Epidermal melanocyte (primary cell): ENCODE measurements around the gene FARS2.

Source experiments
- DNase-seq: peaks from one replicate; pipeline ENCODE4 v3.0.0; 2011; ENCODE audit warnings: low spot score; ENCODE audit not compliant: insufficient read length

The FARS2 gene

GRCh38 chr6:5466281-5467136 lies 205.2 kb downstream of the FARS2 start:
- DNase-seq: no peak

DNA sequence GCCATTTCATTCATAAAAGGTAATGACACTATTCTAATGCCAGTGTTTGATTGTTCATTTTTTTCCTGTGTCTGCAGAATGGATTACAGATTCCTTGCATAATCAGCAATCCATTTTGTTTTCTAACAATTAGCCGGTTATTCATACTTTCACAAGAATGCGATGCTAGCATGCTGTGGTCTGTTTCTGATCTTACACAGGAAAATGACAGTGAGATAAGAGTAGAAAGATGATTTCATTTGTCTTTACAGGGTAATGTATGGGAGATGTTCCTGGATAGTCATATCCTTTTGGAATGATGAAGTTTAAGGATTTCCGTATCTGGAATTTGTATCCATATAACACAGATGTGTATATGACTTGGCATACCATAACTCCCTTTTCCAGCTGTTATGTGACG lies 207.3 kb downstream of the FARS2 start:
- DNase-seq: no peak

DNA sequence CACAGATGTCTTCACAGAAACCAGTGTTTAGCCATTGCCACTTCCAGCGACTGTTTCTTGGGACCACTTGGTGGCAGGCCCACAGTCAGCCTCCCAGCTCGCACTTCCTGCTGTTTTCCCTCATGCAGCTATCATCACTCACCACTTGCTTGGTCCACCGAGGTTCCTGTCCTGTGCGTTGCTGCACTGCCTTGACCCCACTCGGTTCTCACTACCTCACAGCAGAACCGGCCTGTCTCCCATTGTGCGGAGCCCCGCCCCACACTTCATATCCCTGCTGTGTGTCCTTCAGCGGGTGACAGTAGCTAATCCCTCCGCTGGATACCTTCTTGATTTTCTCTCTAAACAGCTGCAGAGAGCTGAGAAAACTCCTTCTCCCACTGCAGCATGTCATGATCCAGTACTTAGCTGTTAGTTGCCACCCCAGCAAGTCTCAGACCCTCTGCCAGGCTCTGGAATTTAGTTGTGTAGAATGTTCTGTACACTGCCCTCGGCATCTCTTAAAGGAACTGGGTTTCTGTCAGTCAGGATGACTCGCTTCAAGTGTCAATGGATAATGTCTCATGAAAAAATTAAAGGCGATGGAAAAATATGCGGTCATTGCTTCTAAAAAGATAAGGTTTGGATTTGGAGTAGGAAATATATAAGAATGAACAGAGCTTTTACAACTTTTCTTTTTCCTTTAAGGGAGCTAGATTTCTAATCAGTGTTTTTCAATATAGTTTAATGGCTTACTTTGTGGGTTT lies 208.0 kb downstream of the FARS2 start:
- no peak for DNase-seq

DNA sequence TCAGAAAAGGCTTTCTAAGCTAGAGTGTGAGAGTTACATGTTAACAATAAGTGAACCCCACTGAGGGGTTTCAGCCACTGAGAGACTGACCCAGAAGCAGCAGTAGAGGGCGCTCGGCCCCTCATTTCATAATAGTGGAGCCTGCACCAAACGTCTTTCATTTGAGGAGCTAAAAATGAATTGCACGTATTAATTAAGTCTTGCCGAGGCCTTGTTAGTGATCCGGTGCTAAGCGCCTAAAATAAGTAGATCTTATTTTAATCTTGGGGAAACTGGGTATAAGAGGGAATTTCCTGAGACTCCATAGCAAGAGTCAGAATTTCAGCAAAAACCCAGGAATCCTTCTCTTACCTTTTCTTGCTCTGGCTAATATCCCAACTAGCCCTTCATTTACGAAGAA lies 209.7 kb downstream of the FARS2 start:
- peak; percentile 64 for DNase-seq

DNA sequence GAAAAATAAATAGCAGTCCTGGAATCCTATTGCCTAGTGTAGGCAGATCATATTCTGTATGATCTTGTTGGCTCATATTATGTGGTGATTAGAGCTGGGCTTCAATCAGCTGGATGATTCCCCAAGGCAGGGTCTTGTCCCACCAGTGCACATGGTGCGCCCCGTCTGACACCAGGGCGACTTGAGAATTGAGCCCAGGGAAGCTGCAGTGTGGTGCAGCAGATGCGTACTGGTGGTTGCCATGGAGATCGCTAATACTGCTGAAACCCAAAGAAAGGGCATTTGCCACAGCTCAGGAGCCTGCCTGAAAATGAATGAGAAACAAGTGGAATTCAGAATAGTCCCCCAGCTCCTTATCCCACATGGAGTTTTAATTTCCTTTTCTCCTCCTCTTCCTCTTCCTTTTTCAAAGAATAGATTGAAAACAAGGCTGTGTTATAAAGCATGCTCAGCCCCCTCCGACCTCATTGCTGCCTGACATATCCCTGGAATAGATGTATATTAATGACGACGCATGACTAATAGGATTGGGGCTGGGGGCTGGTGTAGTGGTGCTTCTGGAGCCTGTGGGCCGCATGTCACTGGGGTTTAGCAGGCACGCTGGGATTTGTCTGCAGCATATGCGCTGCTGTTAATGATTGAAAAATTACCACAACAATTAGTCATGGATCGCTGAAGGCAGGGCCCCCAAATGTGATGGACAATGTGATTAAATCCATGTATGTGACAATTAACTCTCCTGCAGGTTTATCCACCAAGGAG lies 210.5 kb downstream of the FARS2 start:
- DNase-seq: no peak

DNA sequence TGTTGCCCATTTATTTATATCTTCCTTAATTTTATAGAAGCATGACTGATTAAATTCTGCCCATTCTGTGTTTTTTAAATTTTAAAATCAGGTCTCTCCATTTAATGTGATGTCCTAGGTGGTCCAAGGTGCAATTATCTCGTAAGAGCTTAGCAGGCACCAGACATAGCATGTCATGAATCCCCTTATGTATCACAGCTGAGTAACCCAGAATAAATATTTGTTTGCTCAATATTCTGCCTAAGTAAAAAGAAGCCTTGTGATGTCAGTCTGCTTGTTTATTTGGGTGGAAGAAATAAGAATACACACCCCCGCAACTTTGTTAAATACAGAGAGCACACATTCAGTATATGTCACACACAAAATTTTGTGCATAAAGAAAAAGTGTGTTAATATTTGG lies 211.3 kb downstream of the FARS2 start:
- no peak for DNase-seq

GRCh38 chr6:5475779-5476178 lies 214.5 kb downstream of the FARS2 start:
- no peak for DNase-seq

- no peak for DNase-seq
Observed at GRCh38 chr6:5478380-5478779, 217.1 kb downstream of the FARS2 start.

- no peak for DNase-seq
Observed at GRCh38 chr6:5481033-5481432, 219.7 kb downstream of the FARS2 start.

DNA sequence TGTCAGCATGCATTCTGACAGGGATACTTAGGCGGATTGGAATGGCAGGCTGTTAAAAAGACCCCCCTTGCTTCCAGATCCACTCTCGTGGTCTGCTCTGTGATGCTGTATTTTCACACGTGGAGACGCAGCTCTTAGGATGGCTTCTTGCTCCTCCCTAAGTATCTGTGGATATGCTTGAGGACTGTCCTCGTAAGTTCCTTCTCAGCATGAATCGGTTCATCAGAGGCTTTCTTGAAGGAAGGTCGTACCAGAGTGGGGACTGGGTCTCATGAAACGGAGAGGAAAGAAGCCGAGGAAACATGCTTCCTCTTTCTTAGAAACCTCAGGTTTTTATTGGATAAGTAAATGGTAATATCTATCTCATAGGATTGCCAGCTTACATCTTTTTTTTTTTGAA lies 220.4 kb downstream of the FARS2 start:
- DNase-seq: no peak

DNA sequence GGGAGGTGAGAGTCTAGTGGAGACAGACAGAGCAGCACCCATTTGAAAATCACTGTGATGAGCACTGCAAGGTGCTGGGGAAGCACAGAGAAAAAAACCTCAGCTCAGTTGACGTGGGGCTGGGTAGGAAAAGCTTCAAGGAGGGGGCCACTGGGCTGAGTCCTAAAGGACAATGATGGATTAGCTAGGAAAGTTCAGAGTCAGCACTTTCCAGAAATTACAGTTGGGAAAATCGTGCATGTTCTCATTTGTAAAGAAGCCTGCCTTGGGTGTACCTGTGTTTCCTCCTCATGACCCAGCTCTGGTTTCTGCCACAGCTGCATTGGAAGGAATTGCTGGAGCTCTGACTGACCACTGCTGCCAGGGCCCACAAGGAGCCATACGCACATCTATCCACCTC lies 221.3 kb downstream of the FARS2 start:
- DNase-seq: no peak

DNA sequence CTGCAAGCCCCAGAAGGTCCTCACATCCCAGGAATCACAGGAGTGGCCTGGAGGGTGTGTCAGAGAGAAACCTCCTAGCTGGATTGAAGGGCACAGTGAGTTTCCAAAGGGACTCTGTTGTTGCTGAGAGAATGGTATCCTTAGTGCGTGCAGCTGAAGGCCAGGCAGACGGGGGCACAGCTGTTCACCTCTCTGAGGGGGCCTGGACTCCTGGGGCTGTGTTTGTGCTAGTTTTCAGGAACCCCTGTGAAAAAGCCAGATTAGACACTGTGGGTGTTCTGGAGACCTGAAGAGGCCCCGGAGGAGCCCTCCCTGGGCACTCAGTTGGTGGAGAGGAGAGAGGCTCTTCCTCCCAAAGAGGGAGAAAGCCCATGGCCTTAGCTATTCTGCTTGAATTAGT lies 223.4 kb downstream of the FARS2 start:
- DNase-seq: no peak

DNA sequence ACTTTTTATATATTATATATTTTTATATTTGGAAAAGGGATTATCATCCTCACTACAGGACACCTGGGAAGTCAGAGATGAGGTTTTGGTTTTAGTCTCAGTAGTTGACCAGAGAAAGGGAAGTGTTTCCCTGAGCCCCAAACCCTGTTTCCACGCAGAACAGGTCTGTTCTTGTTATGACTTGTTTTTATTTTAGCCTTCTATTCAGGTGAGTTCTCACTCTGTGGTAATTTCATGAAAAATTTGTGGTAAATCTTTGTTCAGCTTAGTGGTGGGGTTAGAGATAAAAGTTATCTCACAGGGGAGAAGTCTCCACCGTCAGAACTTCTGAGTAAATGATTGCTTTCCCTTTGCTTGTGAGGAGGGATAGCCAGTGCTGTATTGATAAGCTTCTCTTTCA lies 224.9 kb downstream of the FARS2 start:
- no peak for DNase-seq

DNA sequence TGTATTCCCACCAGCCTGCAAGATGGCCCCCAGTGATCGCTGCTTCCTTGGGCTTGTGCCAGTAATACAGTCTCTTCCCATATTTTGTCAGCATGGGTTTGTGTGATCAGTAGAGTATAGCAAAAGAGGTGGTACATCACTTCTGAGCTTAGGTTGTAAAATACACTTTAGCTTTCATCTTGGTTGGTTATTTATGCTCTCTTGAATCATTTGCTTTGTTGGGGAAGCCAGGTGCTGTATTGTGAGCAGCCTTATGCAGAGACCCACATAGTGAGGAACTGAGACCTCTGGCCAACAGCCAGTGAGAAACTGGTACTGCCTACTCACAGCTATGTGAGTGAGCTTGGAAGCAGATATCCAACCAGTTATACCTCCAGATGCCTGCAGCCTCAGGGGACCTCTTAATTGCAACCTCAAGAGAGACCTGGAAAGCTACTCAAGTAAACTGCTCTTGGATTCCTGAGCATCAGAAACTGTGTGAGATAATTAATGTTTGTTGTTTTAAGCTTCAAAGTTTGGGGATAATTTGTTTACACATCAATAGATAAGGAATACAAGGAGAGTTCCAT lies 229.3 kb downstream of the FARS2 start:
- no peak for DNase-seq

GRCh38 chr6:5492356-5492755 lies 231.0 kb downstream of the FARS2 start:
- no peak for DNase-seq

DNA sequence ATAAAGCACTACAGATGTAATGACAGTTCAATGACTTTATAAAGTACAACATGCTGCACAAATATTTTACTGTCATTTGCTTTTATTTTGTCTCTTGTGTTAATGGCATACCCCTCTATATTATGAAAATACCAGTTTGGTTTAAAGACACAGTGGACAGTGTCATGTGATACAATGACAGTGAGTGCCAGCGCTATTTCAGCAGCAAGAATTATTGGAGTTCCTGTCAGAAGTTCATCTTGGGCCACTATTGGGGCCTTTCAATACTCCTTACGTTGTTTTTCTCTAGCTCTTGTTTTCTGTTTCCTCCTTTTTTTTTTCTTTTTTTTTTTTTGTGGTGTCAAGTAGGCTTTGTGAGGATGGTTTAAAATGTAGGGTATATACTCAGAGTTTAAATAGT lies 232.5 kb downstream of the FARS2 start:
- no peak for DNase-seq

GRCh38 chr6:5497896-5498578 lies 236.7 kb downstream of the FARS2 start:
- DNase-seq: no peak

DNA sequence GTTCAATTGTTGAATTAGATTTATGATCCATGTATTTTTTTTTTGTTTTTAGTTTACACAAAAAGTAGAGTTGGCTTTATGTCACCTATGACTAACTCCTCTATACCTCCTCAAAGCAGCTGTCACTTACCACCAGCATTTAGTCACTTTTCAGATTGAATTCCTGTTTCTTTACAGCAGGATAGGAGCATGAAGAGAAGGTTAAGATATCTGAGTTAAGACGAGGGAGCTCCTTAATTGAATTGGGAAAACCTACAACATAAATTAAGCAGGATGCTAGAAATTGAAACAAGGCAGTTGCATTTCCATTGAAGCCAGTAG lies 237.2 kb downstream of the FARS2 start:
- DNase-seq: no peak

DNA sequence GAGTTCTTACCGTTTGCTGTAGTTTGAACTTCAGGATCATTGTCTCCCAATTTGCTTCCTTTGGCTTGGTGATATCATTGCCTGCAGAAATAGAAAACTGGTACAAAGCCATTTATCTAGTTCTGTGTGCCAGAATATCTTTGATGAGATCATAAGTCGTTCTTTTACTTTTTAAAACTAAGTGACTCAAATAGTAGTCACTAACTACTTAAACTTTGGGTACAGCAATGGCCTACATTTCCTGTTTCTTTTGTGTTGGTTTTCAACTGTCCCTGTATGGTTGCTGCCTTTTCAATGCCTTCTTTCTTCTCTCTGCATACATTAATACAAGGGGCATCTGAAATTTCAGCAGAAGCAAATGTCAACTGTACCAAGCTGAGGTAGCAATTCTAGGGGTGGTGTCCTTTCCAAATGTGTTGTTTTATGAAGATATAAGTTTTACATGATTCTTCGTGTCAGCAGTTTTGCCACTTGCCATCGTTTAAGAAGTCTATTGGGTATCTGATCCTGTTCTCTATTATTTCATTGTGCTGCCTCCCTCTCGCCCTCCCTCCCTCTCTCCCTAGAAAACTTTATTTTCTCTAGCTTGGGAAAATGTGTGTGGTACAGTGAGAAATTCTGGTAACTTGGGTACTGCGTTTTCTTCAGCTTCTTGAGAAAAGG lies 238.5 kb downstream of the FARS2 start:
- DNase-seq: no peak

- no peak for DNase-seq
Observed at GRCh38 chr6:5501837-5502236, 240.5 kb downstream of the FARS2 start.

DNA sequence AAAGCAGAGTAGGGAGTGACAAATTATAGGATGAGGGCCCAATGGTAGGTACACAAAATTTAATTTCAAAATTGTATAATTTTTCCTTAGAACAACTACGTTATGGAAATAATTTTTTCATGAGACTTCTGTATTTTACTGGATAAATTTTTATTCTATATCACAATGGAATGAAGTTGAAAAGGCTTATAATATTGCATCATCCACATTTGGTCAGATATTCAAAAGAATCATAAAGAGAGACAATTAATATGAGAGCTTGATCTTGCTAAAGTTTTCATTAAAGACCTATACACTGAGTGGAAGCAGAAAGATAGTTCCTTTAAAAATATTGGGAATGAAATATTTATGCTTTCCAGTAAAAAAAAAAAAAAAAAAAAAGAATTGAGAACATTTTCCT lies 242.8 kb downstream of the FARS2 start:
- no peak for DNase-seq
